Heart left ventricle (tissue), 16 donors: ENCODE data around the gene ZBTB7C. TPM values are rescaled to one million over a fixed set of nuclear protein-coding genes. Genes with fewer than 3 reads are reported as not detected.
A peak's percentile ranks its signal among the peaks of the same experiment; 100 is the strongest.
"Not testable (repeated sequence)": the region's sequence is repeated elsewhere in the genome, so short reads cannot be mapped to it uniquely, and the experiment has no call there.

Experiments
- ATAC-seq, 4 donors: fragments of 200-7000 bp; cut with Tn5 transposase; one replicate each; pipeline ENCODE4 v1.9.1; 2020 to 2022; ENCODE audit warnings: moderate library complexity in 4 of 4, mild to moderate bottlenecking in 3 of 4, moderate number of reproducible peaks in 1 of 4
- DNase-seq, 5 donors: peaks; one replicate each; pipeline ENCODE4 v3.0.0-alpha.2; 2020
- H3K27ac ChIP-seq, 12 donors: fragments of 200-600 bp; sonication (generic) in 4 of 12; one replicate each; pipeline versions ENCODE4 v1.5.0 to v1.8.0; 2016 to 2022; ENCODE audit warnings: mild to moderate bottlenecking in 2 of 12
- H3K27me3 ChIP-seq, 9 donors: fragments of 200-600 bp; sonication (generic) in 2 of 9; one replicate each; pipeline versions ENCODE4 v1.5.1 to v1.8.0; 2016 to 2022; ENCODE audit warnings: mild to moderate bottlenecking in 3 of 9
- H3K36me3 ChIP-seq, 9 donors: fragments of 200-600 bp; sonication (generic) in 2 of 9; one replicate each; pipeline versions ENCODE4 v1.5.0 to v1.8.0; 2018 to 2022; ENCODE audit warnings: mild to moderate bottlenecking in 2 of 9
- H3K4me1 ChIP-seq, 12 donors: fragments of 200-600 bp; sonication (generic) in 4 of 12; one replicate each; pipeline versions ENCODE4 v1.5.0 to v1.8.0; 2016 to 2022; ENCODE audit warnings: mild to moderate bottlenecking in 3 of 12
- H3K4me3 ChIP-seq, 12 donors: fragments of 200-600 bp; sonication (generic) in 4 of 12; one replicate each; pipeline versions ENCODE4 v1.5.0 to v1.8.0; 2017 to 2022; ENCODE audit warnings: mild to moderate bottlenecking in 9 of 12, moderate library complexity in 4 of 12
- H3K9me3 ChIP-seq, 12 donors: fragments of 200-600 bp; sonication (generic) in 4 of 12; one replicate each; pipeline versions ENCODE4 v1.5.0 to v1.8.0; 2016 to 2022; ENCODE audit warnings: mild to moderate bottlenecking in 1 of 12
- CTCF ChIP-seq, 12 donors: fragments of 200-600 bp; sonication (generic) in 4 of 12; IDR thresholded peaks; one replicate each; pipeline versions ENCODE4 v1.5.0 to v1.8.0; 2018 to 2022; ENCODE audit warnings: antibody characterized with exemption in 12 of 12, mild to moderate bottlenecking in 5 of 12
- POLR2A ChIP-seq, 2 donors: fragments of 450-650 bp; IDR thresholded peaks; one replicate each; pipeline ENCODE4 v1.6.1; 2017; ENCODE audit warnings: antibody characterized with exemption in 2 of 2, mild to moderate bottlenecking in 2 of 2, moderate library complexity in 2 of 2
- WGBS, 4 donors: extraction: QIAGEN DNeasy Blood & Tissue Kit in 2 of 4; methylation state at CpG; one replicate each; pipeline versions ENCODE4 v1.1.5 to v1.1.7; 2013 to 2018; 5-methylcytosine and 5-hydroxymethylcytosine counted together
- intact Hi-C, 10 donors: fragments of 100-400 bp; cut with DNase I; formaldehyde crosslinking; loops; one replicate each; pipeline versions ENCODE4 v1.11.1 to v1.14.2; 2022
- polyA plus RNA-seq, 2 donors: library from polyadenylated mRNA; stranded (reverse); fragments of 200-250 nt; gene quantifications; one replicate each; pipeline ENCODE4 v1.2.3, GENCODE V29; 2013
- total RNA-seq, 9 donors: library from RNA; depleted of rRNA in 2 of 9; stranded (reverse); fragments of >200 nt in 2 of 9; fragmentation: NEBNext Ultra II Directional in 3 of 9; extraction: Animal tissue kit (Norgen Biotek cat#: 25700) in 3 of 9; gene quantifications; one replicate each; pipeline versions ENCODE4 v1.1.0 to v1.2.4, GENCODE V29; 2016 to 2023
- donor health status: ischemic (EF 13 %, LVEDD 7.1; RV severe dilation, severe dysfunction).
- donor health status: healthy with polysubstance abuse.
- donor health status: DM: no; HTN: yes; CAD: no.
- donor health status: DM: no; HTN: no; CAD: no.
- donor health status: ischemic (EF 25% LVEDD 6.9; RV normal size, moderate dysfunction).
- donor health status: ischemic (EF 25% LVEDD 5.7; RV mildly dilated, moderate dysfunction).
- donor health status: healthy.
- donor health status: DM: yes; HTN: yes; CAD: no.
- donor health status: ischemic (EF 35%, LVEDD 5.7; RV mildly dilated, moderate dysfunction).
- donor health status: nonischemic (EF 11% LVEDD 7.7; RV severe dilation, severe dysfunction).
- donor health status: DM: yes; HTN: yes; CAD: no.
- donor health status: PGD.
- donor health status: ischemic (EF 29% LVEDD 5.4; RV normal size, mild dysfunction).
- donor health status: nonischemic (EF 23%, LVEDD 6.1; RV moderate dilation, normal function).

Gene ZBTB7C
- total and polyA plus RNA-seq, 11 donors, result 0.68 to 7.5 (median 2.3) TPM

DNA sequence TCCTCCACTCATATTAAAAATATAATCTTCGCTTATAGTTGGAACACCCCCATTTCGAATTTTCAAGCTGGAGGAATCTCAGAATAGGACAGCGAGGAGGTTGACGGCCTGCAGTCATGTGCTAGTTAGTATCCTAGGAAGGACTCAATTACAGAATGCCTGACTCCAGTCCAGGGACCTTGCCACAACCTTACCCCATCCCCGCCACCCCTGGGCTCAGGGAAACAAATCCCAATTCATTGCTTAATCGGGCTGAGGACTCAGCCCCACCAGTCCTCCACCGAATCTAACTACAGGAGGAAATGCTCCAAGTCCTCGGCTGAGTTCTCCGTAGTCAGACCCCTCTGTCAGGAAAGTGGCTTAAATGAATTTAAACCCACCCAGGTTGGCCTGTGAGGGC, 31.7 kb upstream of the ZBTB7C start:
- Histone ChIP-seq H3K9me3 (no peaks in the 10 kb centered on the region), H3K4me1 (peaks cover 0 to 23% (median 14%) of the 10 kb centered on the region in 12 donors), H3K4me3 (peak overlapping the region in 2 of 12 donors; percentile 20 to 23), H3K36me3 (no peaks in the 10 kb centered on the region), H3K27me3 (peaks cover 0 to 10% (median 0%) of the 10 kb centered on the region in 9 donors), H3K27ac (no peak overlapping the region)
- intact Hi-C loops, result loop anchor here in 8 of 10 donors (10.0 kb wide), 6 partner anchors 106 to 666 kb away; no protein-coding TSS in a partner anchor
- peak in 1 of 5 donors; percentile 40 for DNase-seq
- ATAC-seq, result peak in 2 of 4 donors; percentile 5 to 40
- TF ChIP-seq POLR2A (IDR thresholded peaks at IDR 0.05), result no peak
- TF ChIP-seq CTCF (IDR thresholded peaks at IDR 0.05), result no peak
- WGBS, 4 donors, result 70 to 83% (median 78%) methylated on average over 9 of the region's 9 CpGs

DNA sequence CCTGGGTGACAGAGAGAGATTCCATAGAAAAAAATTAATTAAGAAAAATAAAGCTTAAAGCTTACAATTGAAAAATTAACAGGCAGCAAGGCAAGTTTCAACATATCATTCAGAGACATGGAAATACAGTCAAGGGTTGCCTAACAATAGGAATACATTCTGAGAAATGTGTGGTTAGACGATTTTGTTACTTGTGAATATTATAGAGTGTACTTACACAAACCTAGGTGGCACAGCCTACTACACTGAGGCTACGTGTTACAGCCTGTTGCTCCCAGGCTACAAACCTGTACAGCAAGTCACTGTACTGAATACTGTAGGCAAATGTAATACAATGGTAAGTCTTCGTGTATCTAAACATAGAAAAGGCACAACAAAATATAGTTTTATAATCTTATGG, 27.7 kb upstream of the ZBTB7C start:
- no peak for DNase-seq
- Histone ChIP-seq H3K9me3 (no peaks in the 10 kb centered on the region), H3K4me1 (peaks cover 0 to 12% (median 10%) of the 10 kb centered on the region in 12 donors), H3K27ac (no peak overlapping the region), H3K27me3 (peaks cover 0 to 5% (median 0%) of the 10 kb centered on the region in 9 donors), H3K4me3 (no peak overlapping the region), H3K36me3 (no peaks in the 10 kb centered on the region)
- intact Hi-C loops, result no loop called here
- 81 to 87% (median 84%) methylated on average over 3 of the region's 3 CpGs for WGBS, 4 donors
- no peak for ATAC-seq
- TF ChIP-seq CTCF (IDR thresholded peaks at IDR 0.05) (no peak), POLR2A (IDR thresholded peaks at IDR 0.05) (no peak)

DNA sequence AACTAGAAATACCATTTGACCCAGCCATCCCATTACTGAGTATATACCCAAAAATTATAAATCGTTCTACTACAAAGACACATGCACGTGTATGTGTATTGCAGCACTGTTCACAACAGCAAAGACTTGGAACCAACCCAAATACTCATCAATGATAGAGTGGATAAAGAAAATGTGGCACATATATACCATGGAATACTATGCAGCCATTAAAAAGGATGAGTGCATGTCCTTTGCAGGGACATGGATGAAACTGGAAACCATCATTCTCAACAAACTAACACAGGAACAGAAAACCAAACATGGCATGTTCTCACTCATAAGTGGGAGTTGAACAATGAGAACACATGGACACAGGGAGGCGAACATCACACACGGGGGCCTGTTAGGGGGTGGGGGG, 25.2 kb upstream of the ZBTB7C start:
- H3K9me3 ChIP-seq, H3K27ac ChIP-seq, H3K27me3 ChIP-seq, intact Hi-C loops, ATAC-seq, DNase-seq, H3K36me3 ChIP-seq, H3K4me1 ChIP-seq, H3K4me3 ChIP-seq: not testable (repeated sequence)
- 93 to 98% (median 96%) methylated on average over 4 of the region's 4 CpGs for WGBS, 4 donors

DNA sequence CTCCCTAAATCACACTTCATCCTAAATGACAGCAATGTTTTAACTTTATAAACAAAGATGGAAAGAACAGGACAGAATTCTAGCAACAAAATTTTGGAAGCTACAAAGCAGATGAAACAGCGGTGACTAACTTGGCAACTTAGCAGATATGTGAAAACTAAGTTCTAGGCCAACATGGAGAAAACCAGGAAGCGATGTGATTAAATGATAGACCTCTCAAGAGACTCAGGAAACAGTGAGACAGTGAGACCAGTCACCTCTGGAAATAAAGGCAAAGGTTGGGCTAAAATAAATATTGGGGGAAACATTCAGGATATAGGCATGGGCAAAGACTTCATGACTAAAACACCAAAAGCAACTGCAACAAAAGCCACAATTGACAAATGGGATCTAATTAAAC, 24.4 kb upstream of the ZBTB7C start:
- no peak for DNase-seq
- TF ChIP-seq POLR2A (IDR thresholded peaks at IDR 0.05) (no peak), CTCF (IDR thresholded peaks at IDR 0.05) (no peak)
- no peak for ATAC-seq
- H3K27me3 ChIP-seq, result peaks cover 0 to 5% (median 0%) of the 10 kb centered on the region in 9 donors
- H3K36me3 ChIP-seq, result no peaks in the 10 kb centered on the region
- H3K27ac ChIP-seq, result no peak overlapping the region
- no peak overlapping the region for H3K4me3 ChIP-seq
- no peaks in the 10 kb centered on the region for H3K9me3 ChIP-seq
- intact Hi-C loops, result no loop called here
- H3K4me1 ChIP-seq, result no peaks in the 10 kb centered on the region
- 85 to 91% (median 88%) methylated on average over 2 of the region's 2 CpGs for WGBS, 4 donors

DNA sequence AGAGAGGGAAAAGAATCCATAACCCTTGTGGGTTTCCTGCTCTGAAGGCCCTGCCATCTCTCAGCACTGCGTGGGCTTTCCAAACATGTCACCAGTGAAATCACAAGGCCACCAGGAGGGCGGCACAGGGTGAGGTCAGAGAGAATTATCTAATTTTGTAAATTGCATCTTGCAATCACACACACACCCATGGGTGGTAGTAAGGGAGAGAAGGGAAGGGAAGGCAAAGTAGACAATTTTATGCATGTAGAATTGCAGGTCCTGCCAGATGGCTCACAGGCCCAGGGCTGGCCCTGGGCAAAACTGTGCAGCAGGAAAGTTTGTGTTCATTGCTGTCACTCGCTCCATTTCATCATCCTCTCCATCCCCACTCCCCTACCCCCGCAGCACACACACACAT, 21.0 kb upstream of the ZBTB7C start:
- TF ChIP-seq CTCF (IDR thresholded peaks at IDR 0.05), result no peak
- Histone ChIP-seq H3K27ac (no peak overlapping the region), H3K9me3 (no peaks in the 10 kb centered on the region), H3K4me1 (no peaks in the 10 kb centered on the region), H3K27me3 (peaks cover 0 to 15% (median 0%) of the 10 kb centered on the region in 9 donors), H3K36me3 (no peaks in the 10 kb centered on the region), H3K4me3 (no peak overlapping the region)
- 86 to 93% (median 90%) methylated on average over 4 of the region's 4 CpGs for WGBS, 4 donors
- DNase-seq (no peak), ATAC-seq (peak in 1 of 4 donors; percentile 36)
- intact Hi-C loops, result no loop called here
